Measurements from ENCODE around the gene CBLN2. TPM values are rescaled to one million over a fixed set of nuclear protein-coding genes. Genes with fewer than 3 reads are reported as not detected.

The CBLN2 gene
- total RNA-seq, 2 experiments from 2014 or later, result not detected

GRCh38 chr18:72504866-72505265 lies 39.3 kb downstream of the CBLN2 start:
- H3K36me3 Mint-ChIP-seq, result no peaks in the 10 kb centered on the region
- no peak overlapping the region for H3K27ac Mint-ChIP-seq
- H3K4me3 Mint-ChIP-seq, result no peak overlapping the region
- peaks cover 8% of the 10 kb centered on the region for H3K9me3 Mint-ChIP-seq (ENCODE audit: low read depth)
- DNase-seq (no peak), ATAC-seq (no peak)
- H3K27me3 Mint-ChIP-seq, result no peaks in the 10 kb centered on the region
- CTCF ChIA-PET, result no interaction called here
- no peaks in the 10 kb centered on the region for H3K4me1 Mint-ChIP-seq

- H3K4me1 Mint-ChIP-seq, result no peaks in the 10 kb centered on the region
- ATAC-seq, result no peak
- no peak overlapping the region for H3K27ac Mint-ChIP-seq
- CTCF ChIA-PET, result no interaction called here
- H3K4me3 Mint-ChIP-seq, result no peak overlapping the region
- no peaks in the 10 kb centered on the region for H3K36me3 Mint-ChIP-seq
- H3K27me3 Mint-ChIP-seq, result no peaks in the 10 kb centered on the region
- no peak for DNase-seq
- peaks cover 8% of the 10 kb centered on the region for H3K9me3 Mint-ChIP-seq (ENCODE audit: low read depth)
Observed at GRCh38 chr18:72502671-72503431, 41.3 kb downstream of the CBLN2 start.

- no peaks in the 10 kb centered on the region for H3K4me1 Mint-ChIP-seq
- no peaks in the 10 kb centered on the region for H3K36me3 Mint-ChIP-seq
- DNase-seq, result no peak
- H3K27me3 Mint-ChIP-seq, result no peaks in the 10 kb centered on the region
- CTCF ChIA-PET, result no interaction called here
- no peak overlapping the region for H3K4me3 Mint-ChIP-seq
- ATAC-seq, result no peak
- no peaks in the 10 kb centered on the region for H3K9me3 Mint-ChIP-seq (ENCODE audit: low read depth)
- H3K27ac Mint-ChIP-seq, result no peak overlapping the region
Observed at GRCh38 chr18:72492497-72492896, 51.6 kb downstream of the CBLN2 start.

All from activated CD8-positive, alpha-beta memory T cell treated with anti-CD3 and anti-CD28 coated beads, Interleukin-2, amount 10 ng/mL, durations not matched to agents 7 days and 5 days (primary cell).